Measurements from ENCODE around the gene CEP41. TPM values are rescaled to one million over a fixed set of nuclear protein-coding genes. Genes with fewer than 3 reads are reported as not detected.
A peak's percentile ranks its signal among the peaks of the same experiment; 100 is the strongest.

CEP41 gene
- total and polyA plus RNA-seq, 2 experiments from 2014 or later, result 17.4 to 25.0 TPM

- TF ChIP-seq, protein P1, sequence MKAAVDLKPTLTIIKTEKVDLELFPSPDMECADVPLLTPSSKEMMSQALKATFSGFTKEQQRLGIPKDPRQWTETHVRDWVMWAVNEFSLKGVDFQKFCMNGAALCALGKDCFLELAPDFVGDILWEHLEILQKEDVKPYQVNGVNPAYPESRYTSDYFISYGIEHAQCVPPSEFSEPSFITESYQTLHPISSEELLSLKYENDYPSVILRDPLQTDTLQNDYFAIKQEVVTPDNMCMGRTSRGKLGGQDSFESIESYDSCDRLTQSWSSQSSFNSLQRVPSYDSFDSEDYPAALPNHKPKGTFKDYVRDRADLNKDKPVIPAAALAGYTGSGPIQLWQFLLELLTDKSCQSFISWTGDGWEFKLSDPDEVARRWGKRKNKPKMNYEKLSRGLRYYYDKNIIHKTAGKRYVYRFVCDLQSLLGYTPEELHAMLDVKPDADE (IDR thresholded peaks at IDR 0.05), result no peak
- TF ChIP-seq, protein P2, sequence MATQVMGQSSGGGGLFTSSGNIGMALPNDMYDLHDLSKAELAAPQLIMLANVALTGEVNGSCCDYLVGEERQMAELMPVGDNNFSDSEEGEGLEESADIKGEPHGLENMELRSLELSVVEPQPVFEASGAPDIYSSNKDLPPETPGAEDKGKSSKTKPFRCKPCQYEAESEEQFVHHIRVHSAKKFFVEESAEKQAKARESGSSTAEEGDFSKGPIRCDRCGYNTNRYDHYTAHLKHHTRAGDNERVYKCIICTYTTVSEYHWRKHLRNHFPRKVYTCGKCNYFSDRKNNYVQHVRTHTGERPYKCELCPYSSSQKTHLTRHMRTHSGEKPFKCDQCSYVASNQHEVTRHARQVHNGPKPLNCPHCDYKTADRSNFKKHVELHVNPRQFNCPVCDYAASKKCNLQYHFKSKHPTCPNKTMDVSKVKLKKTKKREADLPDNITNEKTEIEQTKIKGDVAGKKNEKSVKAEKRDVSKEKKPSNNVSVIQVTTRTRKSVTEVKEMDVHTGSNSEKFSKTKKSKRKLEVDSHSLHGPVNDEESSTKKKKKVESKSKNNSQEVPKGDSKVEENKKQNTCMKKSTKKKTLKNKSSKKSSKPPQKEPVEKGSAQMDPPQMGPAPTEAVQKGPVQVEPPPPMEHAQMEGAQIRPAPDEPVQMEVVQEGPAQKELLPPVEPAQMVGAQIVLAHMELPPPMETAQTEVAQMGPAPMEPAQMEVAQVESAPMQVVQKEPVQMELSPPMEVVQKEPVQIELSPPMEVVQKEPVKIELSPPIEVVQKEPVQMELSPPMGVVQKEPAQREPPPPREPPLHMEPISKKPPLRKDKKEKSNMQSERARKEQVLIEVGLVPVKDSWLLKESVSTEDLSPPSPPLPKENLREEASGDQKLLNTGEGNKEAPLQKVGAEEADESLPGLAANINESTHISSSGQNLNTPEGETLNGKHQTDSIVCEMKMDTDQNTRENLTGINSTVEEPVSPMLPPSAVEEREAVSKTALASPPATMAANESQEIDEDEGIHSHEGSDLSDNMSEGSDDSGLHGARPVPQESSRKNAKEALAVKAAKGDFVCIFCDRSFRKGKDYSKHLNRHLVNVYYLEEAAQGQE (IDR thresholded peaks at IDR 0.05; ENCODE audit: unreplicated experiment), result no peak
- TF ChIP-seq EZH2phosphoT487 (IDR thresholded peaks at IDR 0.05; ENCODE audit: unreplicated experiment), result no peak
- no peak for TF ChIP-seq JUNB (IDR thresholded peaks at IDR 0.05; ENCODE audit: unreplicated experiment)
- no peak for TF ChIP-seq ZNF331 (CRISPR knock-in tag; IDR thresholded peaks at IDR 0.05; ENCODE audit: low read depth)
- TF ChIP-seq ZNF114 (CRISPR knock-in tag; IDR thresholded peaks at IDR 0.05), result no peak
- peaks cover 14% of the 10 kb centered on the region for H3K4me1 Mint-ChIP-seq
- H3K9me2 ChIP-seq (ENCODE audit: insufficient read depth), result peaks cover 6% of the 10 kb centered on the region
- no peak overlapping the region for H3K4me3 ChIP-seq
- H2AFZ ChIP-seq, result no peak overlapping the region
- H3K27me3 ChIP-seq (ENCODE audit: insufficient read depth), result no peaks in the 10 kb centered on the region
- H3K79me2 ChIP-seq (replicated peaks; ENCODE audit: insufficient read depth), result peaks cover 19% of the 10 kb centered on the region
- no peaks in the 10 kb centered on the region for H3K36me3 ChIP-seq (ENCODE audit: insufficient read depth)
- H3F3A ChIP-seq (replicated peaks; ENCODE audit: low read depth), result no peaks in the 10 kb centered on the region
- H3K4me3 Mint-ChIP-seq, result no peak overlapping the region
- peaks cover 2% of the 10 kb centered on the region for H3K36me3 Mint-ChIP-seq (ENCODE audit: low read depth)
- no peaks in the 10 kb centered on the region; the same call in 2 of the 3 replicates for H3K9me3 Mint-ChIP-seq
- DNase-seq (ENCODE audit: low spot score), result no peak
- H3K27ac Mint-ChIP-seq, result no peak overlapping the region
- no peak overlapping the region for H3K27ac ChIP-seq (ENCODE audit: low read depth)
- ATAC-seq, result no peak
- no peak overlapping the region for H3K4me2 ChIP-seq
- H4K20me1 ChIP-seq (replicated peaks; ENCODE audit: insufficient read depth), result no peaks in the 10 kb centered on the region; the same call in 1 of the 2 replicates
- peaks cover 9% of the 10 kb centered on the region for H3K27me3 Mint-ChIP-seq (ENCODE audit: insufficient read depth, low read depth, poor library complexity)
- H3K4me1 ChIP-seq (ENCODE audit: insufficient read depth), result peaks cover 11% of the 10 kb centered on the region; the same call in 1 of the 2 replicates
Measured at GRCh38 chr7:130483031-130483430, 42.2 kb upstream of the CEP41 start.

DNA sequence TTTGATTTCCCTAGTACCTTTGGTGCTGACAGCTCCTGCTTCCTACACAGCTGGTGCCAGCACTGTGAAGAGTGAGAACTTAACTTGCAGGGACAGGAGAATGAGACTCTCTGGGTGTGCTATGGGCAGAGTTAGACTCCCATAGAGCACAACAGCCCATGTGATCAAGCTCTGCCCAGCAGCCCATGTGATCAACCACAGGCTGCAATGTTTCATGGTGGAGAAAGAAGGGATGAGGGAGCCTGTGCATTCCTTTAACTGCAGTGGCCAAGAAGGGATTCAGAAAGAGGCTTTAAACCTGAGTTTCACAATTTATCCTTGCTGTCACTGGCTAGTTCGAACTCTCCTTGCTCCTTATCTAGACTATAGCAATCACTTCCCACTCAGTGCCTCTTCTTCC lies 41.1 kb upstream of the CEP41 start:
- DNase-seq (ENCODE audit: low spot score) (no peak), ATAC-seq (no peak)
- Mint-ChIP-seq H3K36me3 (ENCODE audit: low read depth) (no peaks in the 10 kb centered on the region; the same call in 1 of the 3 replicates), H3K4me3 (no peak overlapping the region), H3K4me1 (peaks cover 8% of the 10 kb centered on the region), H3K27ac (no peak overlapping the region), H3K9me3 (no peaks in the 10 kb centered on the region; the same call in 2 of the 3 replicates), H3K27me3 (ENCODE audit: insufficient read depth, low read depth, poor library complexity) (peaks cover 10% of the 10 kb centered on the region)
- Histone ChIP-seq H3K27me3 (ENCODE audit: insufficient read depth) (no peaks in the 10 kb centered on the region), H3F3A (replicated peaks; ENCODE audit: low read depth) (no peaks in the 10 kb centered on the region), H3K4me3 (no peak overlapping the region), H4K20me1 (replicated peaks; ENCODE audit: insufficient read depth) (no peaks in the 10 kb centered on the region), H3K4me1 (ENCODE audit: insufficient read depth) (no peaks in the 10 kb centered on the region), H3K9me2 (ENCODE audit: insufficient read depth) (peaks cover 6% of the 10 kb centered on the region), H3K4me2 (no peak overlapping the region), H3K27ac (ENCODE audit: low read depth) (no peak overlapping the region), H3K36me3 (ENCODE audit: insufficient read depth) (no peaks in the 10 kb centered on the region), H2AFZ (peak overlapping the region; percentile 80; the same call in 1 of the 2 replicates), H3K79me2 (replicated peaks; ENCODE audit: insufficient read depth) (peaks cover 7% of the 10 kb centered on the region)
- TF ChIP-seq JUNB (IDR thresholded peaks at IDR 0.05; ENCODE audit: unreplicated experiment), result no peak
- TF ChIP-seq ZNF331 (CRISPR knock-in tag; IDR thresholded peaks at IDR 0.05; ENCODE audit: low read depth), result no peak
- TF ChIP-seq ZNF462 (CRISPR knock-in tag; IDR thresholded peaks at IDR 0.05), result no peak
- no peak for TF ChIP-seq ZNF114 (CRISPR knock-in tag; IDR thresholded peaks at IDR 0.05)
- TF ChIP-seq, protein P1 (IDR thresholded peaks at IDR 0.05), result no peak

Measured in GM23338 (cell line).